Adipose tissue (tissue), 3 donors: ENCODE measurements around the gene TRIM63. TPM values are rescaled to one million over a fixed set of nuclear protein-coding genes. Genes with fewer than 3 reads are reported as not detected.

Experiments used
- H3K27ac ChIP-seq: one replicate; pipeline ENCODE4 v1.5.1; 2013; ENCODE audit warnings: low read depth, low read length
- WGBS, 3 donors: extraction: QIAGEN DNeasy Blood & Tissue Kit; methylation state at CpG; one replicate each; pipeline ENCODE4 v1.1.7; 2013; 5-methylcytosine and 5-hydroxymethylcytosine counted together
- polyA plus RNA-seq, 3 donors: library from polyadenylated mRNA; stranded (reverse); fragments of 200-250 nt; gene quantifications; one replicate each; pipeline ENCODE4 v1.2.3, GENCODE V29; 2013
- donor health status: healthy with polysubstance abuse.
- donor health status: Bipolar disorder and iron deficiency.
- donor health status: healthy.

TRIM63 gene
- polyA plus RNA-seq, 3 donors: 0.11 to 0.67 (median 0.12) TPM

DNA sequence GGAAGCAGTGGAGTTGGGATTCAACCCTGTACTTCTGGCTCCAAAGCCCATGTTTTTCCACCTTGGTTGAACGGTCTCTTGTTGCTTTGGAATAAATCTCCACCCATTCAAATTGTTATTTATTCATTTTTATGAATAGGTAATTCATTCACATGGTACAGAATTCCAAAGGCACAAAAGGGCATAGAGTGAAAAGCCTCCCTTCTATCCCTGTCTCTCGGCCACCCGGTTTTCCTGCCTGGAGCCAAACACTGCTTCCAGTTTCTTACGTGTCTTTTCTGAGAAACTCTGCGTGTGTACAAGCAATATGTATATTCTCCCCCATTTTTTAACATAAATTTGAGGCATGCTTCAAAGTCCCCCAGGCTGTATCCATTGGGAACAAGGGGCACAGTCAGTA, 41.9 kb downstream of the TRIM63 start:
- 76 to 82% (median 80%) methylated on average over 5 of the region's 5 CpGs for WGBS, 3 donors
- H3K27ac ChIP-seq: no peak overlapping the region

DNA sequence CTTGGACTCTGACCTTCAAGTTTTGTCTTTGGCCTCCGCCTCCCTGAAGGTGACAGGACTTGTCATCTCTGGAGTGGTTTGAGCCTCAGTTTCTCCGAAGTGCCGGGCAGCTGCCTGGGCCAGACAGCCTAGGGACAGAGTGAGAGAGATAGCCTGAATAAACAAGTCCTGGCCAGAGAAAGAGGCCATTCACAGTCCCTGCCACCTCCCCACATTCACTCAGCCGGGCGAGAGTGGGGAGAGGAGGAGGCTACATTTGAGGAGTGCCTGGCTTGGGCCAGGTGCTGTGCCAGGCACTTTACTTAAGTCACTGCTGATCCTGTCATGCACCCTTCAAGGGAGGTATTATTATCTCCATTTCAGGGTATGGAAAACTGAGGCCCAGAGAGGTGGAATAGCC, 42.4 kb downstream of the TRIM63 start:
- no peak overlapping the region for H3K27ac ChIP-seq
- 41 to 87% (median 79%) methylated on average over 5 of the region's 5 CpGs for WGBS, 3 donors

DNA sequence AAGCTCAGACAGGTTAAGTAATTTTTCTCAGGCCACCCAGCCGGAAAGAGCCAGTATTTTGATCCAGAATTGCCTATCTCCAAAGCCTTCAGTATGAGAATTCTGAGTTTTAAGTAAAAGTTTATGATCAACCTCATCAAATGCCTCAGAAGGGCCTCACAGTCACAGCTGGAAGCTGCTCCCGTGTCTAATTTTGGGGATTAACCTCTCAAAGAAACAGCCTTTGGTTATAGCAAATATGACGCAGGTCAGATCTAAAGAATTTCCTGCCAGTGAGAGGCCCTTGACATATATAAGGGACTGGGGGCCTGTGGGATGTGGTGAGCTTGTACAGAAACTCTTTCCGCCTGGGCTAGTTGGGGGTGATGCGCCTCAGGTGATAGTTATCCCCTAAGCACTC, 43.6 kb downstream of the TRIM63 start:
- WGBS, 3 donors: 88 to 92% (median 88%) methylated on average over 5 of the region's 5 CpGs
- no peak overlapping the region for H3K27ac ChIP-seq

DNA sequence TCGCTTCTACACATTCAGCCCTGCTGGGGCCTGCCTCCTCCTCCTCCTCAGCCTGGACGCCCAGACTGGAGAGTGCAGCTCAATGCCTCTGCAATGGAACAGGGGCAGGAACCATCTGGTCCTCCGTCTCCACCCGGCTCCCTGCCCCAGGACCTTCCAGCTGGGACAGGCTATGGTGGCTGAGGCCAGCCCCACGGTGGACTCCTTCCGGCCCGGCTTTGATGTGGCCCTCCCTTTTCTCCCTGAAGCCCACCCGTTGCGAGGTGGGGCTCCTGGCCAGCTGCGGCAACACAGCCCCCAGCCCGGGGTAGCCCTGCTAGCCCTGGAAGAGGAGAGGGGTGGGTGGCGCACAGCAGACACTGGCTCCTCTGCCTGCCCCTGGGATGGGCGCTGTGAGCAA, 44.4 kb downstream of the TRIM63 start:
- WGBS, 3 donors: 86 to 95% (median 90%) methylated on average over 12 to 13 of the region's 13 CpGs
- no peak overlapping the region for H3K27ac ChIP-seq

DNA sequence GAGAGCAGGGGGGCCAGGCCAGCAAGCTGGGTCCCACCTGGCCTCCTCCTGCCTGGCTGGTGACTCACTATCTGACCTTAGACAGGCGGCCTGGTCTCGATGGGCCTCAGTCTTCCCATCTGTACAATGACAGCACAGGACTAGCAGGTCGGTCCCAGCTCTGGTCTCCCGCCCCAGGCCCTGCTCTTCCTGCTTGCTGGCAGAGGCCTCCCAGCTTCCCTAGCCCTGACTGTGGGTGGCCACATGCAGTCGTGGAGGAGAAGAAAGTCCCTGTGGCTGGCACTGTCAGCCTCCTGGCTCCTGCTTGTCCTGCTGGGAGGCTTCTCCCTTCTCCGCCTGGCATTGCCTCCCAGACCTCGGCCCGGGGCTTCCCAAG, 45.0 kb downstream of the TRIM63 start:
- whole genome bisulfite sequencing, 3 donors: 63 to 79% (median 74%) methylated on average over 8 of the region's 8 CpGs
- no peak overlapping the region for H3K27ac ChIP-seq

DNA sequence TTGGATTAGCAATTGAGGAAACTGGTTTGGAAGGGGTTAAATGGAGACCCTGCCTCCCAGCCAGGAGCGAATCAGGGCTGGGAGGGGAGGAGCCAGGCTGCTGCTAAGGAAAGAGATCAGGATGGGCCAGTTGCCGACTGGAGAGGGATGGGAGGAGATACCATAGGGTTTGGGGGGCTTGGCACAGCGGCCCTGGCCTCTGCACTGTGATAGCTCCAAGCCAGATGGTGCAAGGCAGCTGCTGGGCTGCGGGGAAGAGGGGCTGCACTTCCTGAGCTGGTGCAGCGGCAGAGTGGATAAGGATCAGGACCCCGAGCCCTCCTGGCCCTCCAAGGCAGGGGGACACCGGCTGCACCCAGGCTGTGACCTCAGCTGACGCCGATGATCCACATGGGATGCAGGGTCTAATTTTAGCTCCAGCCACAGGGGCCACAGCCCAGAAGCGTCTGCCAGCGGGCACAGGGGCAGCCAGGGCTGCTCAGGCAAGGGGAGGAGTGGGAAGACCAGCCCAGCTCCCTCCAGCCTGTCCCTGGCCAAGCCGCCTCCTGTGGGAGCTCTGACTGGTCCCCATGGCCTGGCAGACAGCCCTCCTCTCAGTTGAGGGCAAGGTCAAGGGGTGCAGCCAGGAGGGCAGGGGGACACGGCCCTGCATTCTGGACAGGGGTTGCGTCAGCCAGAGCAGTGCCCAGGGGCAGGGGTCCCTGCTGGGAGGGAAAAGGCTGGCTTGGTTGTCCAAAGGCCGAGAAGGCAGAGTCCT, 45.6 kb downstream of the TRIM63 start, which contains the start of gene EXTL1:
Gene EXTL1 (plus strand): TSS at position 129 of the 757 bp plus-strand sequence. CDS start 872 bp downstream, outside the sequence.
- H3K27ac ChIP-seq: no peak within 1 kb of the TSS
- 40 to 54% (median 44%) methylated on average over 14 to 15 of the region's 15 CpGs for WGBS, 3 donors

DNA sequence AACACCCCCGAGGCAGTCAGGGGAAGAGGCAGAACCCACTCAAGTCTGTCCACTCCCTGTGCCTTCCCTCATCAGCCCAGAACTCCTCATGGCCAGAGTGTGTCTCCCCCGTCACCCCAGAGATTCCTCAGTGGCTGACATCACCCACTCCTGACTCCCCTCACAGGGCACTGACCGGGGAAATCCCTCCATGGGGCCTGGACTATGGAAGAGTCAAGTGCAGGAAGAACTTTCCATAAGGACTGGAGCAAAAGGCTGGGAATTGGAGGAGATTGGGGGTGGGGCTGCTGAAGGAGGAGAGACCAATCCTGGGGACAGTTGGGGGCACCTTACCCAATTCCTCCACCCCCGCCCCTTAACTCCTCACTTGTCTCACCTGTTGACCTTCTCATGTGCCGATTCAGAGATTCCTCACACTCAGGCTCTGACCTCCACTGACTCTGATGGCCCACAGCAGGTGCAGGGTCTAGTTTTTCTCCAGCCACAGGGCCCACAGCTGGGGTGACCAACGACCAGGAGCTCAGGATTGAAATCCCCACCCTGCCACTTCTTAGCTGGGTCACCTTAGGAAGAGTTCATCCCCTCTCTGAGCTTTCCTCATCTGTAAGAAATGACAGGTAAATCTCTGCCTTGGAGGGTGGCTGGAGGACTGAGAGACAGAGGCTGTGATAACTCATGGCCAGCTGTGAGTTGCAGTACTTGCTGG, 46.3 kb downstream of the TRIM63 start:
- no peak overlapping the region for H3K27ac ChIP-seq
- WGBS, 3 donors: 66 to 74% (median 67%) methylated on average over 6 of the region's 6 CpGs

DNA sequence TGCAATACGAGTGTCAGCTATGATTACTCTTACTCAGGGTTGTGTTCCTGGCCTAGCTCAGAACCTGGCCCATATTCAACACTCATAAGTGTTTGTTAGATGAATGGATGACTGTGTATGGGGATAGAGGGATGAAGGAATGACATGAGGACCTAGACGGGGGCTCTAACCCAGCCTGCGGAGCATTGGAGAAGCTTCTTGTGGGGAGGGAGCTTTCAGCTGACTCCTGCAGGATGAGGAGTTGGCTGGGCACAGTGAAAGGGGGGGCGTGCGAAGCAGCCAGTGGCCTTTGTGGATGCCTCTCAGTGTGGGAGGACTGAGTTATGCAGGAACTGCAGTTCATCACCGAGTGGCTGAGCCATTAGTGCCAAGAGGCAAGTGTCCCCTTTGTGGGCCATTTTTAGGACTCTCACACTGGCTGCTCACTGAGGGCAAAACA, 47.1 kb downstream of the TRIM63 start:
- WGBS, 3 donors: 55 to 70% (median 57%) methylated on average over 6 of the region's 6 CpGs
- no peak overlapping the region for H3K27ac ChIP-seq

DNA sequence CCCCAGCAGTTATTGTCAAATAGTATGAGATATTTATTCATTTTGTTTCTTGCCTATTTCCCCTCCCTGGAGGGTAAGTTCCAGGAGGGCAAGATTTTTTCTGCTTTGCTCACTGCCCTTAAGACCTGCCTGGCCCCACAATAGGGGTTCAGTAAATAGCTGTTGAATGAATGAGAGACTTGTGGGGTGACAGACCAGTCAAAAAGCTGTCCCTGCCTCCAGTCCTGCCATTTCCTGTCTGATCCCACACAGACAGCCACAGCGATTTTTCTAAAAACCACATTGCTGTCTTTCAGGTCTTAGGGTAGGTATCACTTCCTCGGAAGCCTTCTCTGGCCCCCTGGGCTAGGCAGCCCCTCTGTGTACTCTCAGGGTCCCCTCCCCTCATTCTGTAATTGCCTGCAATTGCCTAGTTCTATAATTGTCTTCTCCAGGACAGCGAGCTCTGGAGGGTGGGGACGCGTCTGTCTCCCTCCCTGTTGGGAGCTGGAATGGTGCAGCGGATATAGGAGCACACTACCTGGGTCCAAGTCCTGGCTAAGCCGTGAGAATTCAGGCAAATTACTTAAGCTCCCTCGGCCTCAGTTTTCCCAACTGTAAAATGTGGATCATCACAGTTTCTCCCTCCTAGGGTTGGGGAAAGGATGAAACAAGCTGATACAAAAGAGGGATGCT, 47.7 kb downstream of the TRIM63 start:
- 62 to 81% (median 63%) methylated on average over 8 of the region's 8 CpGs for WGBS, 3 donors
- H3K27ac ChIP-seq: no peak overlapping the region

DNA sequence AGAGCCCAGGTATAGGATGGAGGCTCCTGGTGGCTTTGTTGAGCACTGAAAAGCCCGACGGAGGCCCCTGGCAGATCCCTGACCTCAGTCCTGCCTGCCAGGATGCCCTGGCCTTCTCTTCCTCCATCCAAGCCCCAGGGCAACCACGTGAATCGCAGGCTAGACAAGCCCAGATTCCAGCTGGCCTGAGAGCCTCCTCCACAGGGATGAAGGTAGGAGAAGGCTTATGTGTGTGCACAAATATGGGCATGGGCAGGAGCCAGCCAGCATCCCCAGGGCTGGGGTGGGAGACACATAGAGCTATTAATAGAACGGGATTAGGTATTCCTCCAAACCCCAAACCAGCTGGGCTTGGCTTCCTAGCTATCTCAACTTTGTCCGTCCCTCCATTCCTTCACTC, 49.8 kb downstream of the TRIM63 start:
- 64 to 73% (median 69%) methylated on average over 6 of the region's 6 CpGs for WGBS, 3 donors
- no peak overlapping the region for H3K27ac ChIP-seq

DNA sequence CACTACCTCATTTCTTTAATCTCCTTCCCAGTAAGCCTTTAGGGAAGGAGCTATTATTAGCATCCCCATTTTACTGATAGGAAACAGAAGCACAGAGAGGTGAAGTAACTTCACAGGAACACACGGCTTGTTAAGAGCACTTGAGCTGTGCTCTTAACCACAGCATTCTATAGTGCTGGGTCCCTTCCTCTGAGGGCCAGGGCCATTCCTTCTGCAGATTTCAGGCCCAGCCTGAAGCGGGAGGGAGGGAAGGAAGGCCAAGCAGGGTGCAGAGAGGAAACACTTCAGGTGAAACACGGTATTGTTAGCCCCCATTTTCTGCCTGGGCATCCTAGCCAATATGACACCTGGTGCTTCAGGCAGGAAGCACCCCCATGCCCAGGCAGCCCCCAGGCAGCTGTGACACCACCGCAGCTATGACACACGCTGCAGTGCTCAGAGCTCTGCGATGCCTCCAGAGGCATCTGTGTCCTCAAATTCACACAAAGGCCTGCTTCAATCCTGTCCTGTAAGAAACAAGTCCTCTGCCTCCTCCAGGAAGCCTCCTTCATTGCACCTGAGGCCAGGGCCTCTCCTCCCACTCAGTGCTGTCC, 50.4 kb downstream of the TRIM63 start:
- H3K27ac ChIP-seq: no peak overlapping the region
- WGBS, 3 donors: 63 to 80% (median 70%) methylated on average over 6 of the region's 6 CpGs

DNA sequence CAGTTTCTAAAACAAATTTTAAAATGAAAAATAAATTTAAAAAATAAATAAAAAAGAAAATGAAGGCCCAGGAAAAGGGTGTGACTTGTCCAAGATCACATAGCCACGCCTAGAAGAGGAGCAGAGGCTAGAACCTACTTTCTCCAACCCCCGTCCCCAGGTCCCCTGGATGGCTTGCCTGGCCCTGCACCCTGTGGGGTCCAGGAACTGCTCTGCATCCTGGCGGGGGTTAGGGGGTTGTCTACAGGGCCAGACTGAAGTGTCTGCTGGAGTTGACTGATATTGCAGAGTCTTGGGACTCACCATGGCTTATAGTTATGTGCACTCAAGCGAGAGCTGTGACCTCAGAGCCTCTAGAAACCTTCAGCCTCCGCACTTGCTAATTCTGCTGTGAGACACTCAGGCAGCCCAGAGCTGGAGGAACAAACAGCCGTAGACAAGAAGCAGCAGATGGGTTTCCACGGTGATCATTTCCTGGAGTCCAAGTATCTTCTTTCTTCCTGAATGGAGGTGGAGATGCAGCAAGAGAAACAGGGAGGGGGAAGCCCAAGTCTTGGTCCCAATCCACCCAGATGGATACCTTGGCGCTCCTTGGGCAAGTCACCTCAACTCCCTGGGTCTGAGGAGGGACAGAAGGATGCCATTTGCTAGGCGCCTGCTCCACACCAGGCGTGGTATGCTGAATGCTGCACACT, 51.0 kb downstream of the TRIM63 start:
- H3K27ac ChIP-seq: no peak overlapping the region
- 78 to 86% (median 85%) methylated on average over 10 of the region's 10 CpGs for WGBS, 3 donors

DNA sequence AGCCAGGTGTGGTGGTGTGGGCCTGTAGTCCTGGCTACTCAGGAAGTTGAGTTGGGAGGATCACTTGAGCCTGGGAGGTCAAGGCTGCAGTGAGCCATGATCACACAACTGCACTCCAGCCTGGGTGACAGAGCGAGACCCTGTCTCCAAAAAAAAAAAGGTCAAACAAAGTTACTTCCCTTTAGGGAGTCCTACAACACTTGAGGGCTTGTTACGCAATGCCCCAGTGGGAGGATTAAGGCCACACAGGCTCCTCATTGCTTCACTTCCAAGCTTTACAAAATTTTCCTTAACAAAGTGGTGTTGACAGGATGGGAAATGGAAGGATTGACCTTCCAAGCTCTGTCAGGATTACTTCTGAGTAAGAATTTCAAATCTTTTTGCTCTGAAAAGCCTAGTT, 52.1 kb downstream of the TRIM63 start:
- no peak overlapping the region for H3K27ac ChIP-seq
- WGBS, 3 donors: 40 to 81% (median 50%) methylated on average over 2 of the region's 2 CpGs

DNA sequence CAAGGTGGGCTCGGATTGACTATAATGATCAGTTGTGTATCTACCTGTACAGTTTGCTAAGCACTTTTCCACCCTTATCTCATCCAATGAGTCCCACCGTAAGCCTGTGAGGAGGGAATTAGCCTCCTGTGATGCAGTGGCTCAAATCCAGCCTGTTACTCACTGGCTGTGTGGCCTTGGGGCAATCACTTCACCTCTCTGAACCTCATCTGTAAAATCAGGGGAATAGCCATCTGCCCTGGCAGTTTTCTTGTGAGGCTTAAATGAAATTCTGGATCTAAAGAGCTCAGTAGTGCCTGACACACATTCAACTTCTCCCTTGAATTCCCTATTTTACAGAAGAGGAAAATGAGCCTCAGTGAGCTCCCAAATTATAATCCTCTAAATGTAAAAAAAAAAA, 53.3 kb downstream of the TRIM63 start:
- H3K27ac ChIP-seq: no peak overlapping the region
- 96 to 97% (median 96%) methylated on average over 2 of the region's 2 CpGs for WGBS, 3 donors

DNA sequence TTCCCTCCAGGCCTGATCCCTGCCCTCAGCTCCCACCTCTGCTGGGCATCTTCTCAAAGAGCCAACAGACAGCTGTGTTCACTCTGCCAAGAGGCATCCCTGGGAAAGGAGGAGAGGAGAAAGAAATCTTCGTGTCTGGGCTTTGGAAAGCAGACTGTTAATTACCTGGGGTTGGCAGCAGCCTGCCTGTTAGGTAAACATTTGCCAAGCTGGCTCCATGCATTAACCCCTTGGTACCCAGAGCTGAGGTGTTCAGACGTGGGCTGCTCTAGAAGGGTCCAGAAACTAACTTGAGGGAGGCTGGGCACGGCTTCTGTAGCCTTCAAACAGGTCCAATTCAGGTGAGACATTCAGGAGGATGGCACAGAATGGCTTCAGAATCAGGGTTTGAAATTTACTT, 54.6 kb downstream of the TRIM63 start:
- WGBS, 3 donors: 50 to 73% (median 72%) methylated on average over 3 of the region's 3 CpGs
- no peak overlapping the region for H3K27ac ChIP-seq

DNA sequence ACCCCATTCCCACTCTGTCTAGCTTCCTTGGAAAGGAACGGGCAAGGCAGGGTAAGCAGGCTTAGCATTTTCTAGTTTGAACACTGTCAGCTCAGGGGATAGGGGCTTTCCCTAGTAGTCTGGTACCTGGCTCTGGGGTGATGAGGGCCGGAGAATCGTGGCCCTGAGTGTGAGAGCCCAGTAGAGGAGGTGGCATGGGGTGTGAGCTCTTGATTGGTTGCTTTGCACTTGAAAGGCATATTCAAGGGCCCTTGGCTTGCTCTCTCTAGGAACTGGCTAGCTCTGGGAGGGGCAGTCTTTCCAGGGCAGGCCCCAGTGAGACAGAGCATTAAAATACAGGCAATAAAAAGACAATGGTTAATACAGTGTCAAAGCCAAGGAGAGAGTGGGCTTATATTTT, 56.6 kb downstream of the TRIM63 start:
- 86 to 88% (median 88%) methylated on average over 3 of the region's 3 CpGs for WGBS, 3 donors
- H3K27ac ChIP-seq: no peak overlapping the region

DNA sequence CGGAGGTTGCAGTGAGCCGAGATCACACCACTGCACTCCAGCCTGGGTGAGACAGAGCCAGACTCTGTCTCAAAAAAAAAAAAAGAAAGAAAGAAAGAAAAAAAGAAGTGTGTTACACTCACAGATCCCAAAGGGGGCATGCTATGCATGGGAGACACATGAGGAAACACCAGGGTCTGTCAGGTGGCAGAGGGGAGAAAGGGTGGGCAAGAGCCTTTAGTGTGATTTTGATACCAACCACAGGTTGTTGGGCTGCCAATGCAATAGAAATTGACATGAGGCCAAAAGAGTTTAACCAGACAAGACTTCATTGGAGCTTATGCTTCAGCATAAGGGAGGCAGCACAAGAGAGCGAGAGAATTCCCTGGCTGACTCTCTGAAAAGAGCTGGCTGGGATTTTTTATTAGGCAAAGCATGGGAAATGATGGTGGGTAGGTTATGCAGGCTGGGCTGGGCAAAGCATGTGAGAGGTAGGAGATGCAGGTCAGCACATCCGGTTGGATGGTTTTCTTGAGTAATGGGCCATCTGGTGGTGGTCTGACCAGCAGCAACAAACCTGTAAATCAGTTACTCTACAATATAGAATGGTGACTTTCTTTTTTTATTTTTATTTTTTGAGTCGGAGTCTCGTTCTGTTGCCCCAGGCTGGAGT, 57.5 kb downstream of the TRIM63 start:
- WGBS, 3 donors: 66 to 74% (median 72%) methylated on average over 6 of the region's 6 CpGs
- H3K27ac ChIP-seq: no peak overlapping the region

DNA sequence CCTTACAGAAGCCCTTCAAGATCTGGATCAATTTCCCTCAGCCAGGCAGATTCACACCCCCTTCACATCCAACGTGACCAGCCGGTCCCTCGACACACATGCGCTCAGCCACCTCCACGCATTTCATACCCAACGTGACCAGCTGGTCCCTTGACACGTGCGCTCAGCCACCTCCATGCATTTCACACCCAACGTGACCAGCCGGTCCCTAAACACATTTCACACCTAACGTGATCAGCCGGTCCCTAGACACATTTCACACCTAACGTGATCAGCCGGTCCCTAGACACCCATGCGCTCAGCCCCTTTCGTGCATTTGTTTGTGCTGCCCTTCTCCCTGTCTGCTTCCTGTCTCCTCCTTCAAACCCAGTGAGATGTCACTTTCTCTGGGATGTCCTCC, 60.7 kb downstream of the TRIM63 start:
- WGBS, 3 donors: 92 to 94% (median 94%) methylated on average over 16 of the region's 16 CpGs

More for the DNA sequence above, 60.7 kb downstream of the TRIM63 start:
- H3K27ac ChIP-seq: no peak overlapping the region
